ENCODE data around the gene LRRC59.

LRRC59 gene

DNA sequence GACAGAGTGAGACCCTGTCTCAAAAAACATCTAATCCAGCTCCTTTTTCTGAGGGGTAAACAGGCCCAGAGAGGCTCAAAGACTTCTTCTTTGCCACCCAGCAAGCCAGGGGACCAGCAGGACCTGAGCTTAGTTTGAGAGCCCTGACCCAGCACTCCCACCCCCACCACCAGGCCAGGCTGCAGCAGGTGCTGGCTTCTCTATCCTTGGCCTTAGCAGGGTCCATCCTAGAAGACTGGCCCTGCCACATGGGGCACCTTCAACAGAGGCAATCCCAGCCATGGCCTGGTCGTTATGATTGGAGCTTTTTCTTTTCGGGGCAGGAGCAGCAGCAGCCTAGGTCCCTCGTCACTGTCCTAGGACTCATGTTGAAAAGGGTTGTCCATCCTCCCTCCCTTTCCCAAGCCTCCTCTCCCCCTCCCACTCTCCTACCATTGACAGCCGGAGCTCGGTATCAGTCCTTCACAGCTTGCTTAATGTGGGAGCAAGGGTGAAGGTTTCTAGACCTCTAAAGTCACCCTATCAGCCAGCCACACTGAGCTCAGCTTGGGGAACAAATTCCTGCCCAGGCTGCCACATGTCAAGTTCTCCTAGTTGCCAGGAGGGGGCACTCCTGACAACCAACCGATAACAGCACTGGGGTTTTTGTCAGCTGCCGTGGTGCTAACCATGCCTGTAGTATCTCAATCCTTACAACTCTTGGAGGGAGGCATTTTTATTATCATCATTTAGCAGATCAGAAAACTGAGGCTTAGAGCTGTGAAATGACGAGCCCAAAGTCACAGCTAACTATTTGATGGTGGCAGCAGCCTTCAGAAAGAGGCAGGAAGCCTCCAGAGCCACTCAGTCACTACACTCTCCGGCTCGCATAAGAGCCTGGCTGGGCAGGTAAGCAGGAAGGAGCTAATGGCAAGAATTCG lies 35.5 kb downstream of the LRRC59 start:
- DNase-seq (ENCODE audit: low spot score) = peak; percentile 81

GRCh38 chr17:50360486-50361115 lies 36.7 kb downstream of the LRRC59 start:
- DNase-seq (ENCODE audit: low spot score) = no peak

DNA sequence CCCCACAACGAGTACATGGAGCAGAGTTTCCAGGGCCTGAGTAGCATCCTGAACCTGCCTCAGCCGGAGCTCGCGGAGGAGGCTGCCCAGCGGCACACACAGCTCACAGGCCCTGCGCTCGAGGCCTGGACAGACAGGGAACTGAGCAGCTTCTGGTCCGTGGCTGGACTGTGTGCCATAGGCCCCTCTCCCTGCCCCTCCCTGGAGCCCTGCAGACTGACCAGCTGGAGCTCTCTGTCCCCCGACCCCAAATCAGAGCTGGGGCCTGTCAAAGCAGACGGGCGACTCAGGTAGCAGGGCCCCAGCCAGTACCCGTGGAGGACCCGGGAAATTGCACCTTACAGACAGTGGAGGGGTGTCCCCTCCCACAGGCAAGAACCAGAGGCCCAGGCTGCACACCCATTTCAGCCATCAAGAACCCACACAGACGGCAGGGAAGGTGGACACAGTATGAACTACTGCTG lies 37.3 kb downstream of the LRRC59 start:
- DNase-seq (ENCODE audit: low spot score) = no peak

DNA sequence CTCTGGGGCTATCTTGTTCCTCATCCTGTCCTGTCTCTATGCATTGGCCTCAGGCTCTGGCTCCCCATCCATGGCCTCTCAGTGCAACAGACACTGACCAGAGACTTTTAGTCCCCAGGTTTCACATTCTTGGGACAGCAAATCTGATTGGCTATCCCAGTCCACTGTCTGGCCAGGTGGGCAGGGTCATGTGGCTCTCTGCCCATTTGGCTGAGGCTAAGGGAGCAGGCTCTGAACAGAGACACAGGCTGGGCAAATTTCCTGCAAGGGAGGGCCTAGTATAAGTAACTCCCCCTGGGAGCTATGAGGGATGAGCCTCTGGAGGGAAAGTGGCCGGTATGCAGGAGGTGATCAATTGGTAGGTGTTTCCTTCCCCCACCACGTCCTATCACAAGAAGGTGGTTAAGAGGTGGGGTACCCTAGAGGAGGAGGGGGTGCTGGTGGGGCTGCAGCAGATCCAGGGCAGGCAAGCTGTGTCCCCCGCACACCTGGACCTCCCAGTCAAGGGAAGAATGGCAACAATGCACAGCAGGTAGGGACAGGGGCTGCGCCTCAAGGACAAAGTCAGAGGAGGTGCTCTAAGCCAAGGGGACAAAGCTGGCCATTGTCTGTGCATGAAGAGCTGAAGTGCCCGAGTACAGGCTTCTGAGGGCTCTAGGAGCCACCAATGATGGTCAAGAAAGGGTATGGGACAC lies 38.2 kb downstream of the LRRC59 start:
- DNase-seq (ENCODE audit: low spot score) = no peak

GRCh38 chr17:50358177-50358576 lies 39.1 kb downstream of the LRRC59 start:
- no peak for DNase-seq (ENCODE audit: low spot score)

- DNase-seq (ENCODE audit: low spot score) = no peak
Observed at GRCh38 chr17:50356892-50357510, 40.3 kb downstream of the LRRC59 start.

- DNase-seq (ENCODE audit: low spot score) = no peak
Observed at GRCh38 chr17:50356418-50356817, 40.9 kb downstream of the LRRC59 start.

DNA sequence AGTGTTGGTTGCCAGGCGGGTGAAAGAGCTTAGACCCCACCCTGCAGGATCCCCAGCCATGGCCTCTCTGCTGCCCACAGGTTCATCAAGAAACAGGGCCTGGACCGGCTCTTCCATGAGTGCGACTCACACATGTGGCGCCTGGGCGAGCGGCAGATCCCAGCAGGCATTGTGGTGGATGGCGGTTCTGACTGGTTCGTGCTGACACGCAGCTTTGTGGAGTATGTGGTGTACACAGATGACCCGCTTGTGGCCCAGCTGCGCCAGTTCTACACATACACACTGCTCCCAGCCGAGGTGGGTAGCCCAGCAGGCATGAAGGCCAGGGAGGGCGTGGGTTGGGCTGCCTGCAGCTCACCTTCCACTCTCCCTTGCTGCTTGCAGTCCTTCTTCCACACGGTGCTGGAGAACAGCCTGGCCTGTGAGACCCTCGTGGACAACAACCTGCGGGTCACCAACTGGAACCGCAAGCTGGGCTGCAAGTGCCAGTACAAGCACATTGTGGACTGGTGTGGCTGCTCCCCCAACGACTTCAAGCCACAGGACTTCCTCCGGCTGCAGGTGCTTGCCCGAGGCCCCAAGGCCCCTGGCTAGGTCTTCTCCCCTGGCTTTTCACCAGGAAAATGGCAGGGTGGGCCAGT lies 41.5 kb downstream of the LRRC59 start:
- DNase-seq (ENCODE audit: low spot score) = no peak

DNA sequence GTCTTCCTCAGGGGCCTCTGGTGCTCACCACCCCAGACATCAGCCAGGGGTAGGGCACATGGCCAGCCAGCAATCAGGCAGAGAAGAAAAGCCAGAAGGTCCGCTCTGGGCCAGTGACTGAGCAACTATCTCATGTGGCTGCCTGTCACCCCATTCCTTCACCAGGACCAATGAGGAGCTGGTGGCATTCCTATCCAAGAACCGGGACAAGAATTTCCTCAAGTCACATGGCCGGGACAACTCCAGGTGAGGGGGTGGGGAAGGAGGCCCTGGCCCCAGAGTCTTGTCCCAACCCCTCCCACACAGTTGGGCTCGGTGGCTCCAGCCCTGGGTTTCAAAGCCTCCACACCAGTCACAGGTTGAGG lies 42.0 kb downstream of the LRRC59 start:
- no peak for DNase-seq (ENCODE audit: low spot score)

- DNase-seq (ENCODE audit: low spot score) = no peak
Observed at GRCh38 chr17:50354776-50355175, 42.5 kb downstream of the LRRC59 start.

DNA sequence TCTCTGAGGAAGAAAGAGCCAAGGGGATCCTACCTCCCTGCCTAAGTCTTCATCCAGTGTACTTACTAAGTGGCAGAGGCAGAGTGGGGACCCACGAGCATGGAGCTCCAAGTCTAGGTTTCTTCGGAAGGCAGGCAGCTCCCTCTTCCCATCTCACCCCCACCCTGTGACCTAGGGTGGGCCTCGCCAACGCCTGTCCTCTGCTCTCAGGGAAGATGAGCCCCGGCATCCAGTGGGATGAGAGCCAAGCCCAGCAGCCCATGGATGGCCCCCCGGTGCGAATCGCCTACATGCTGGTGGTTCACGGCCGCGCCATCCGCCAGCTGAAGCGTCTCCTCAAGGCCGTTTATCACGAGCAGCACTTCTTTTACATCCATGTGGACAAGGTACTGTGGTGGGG lies 43.1 kb downstream of the LRRC59 start:
- DNase-seq (ENCODE audit: low spot score) = no peak

GRCh38 chr17:50353600-50354195 lies 43.6 kb downstream of the LRRC59 start:
- no peak for DNase-seq (ENCODE audit: low spot score)

GRCh38 chr17:50352693-50353599 lies 44.4 kb downstream of the LRRC59 start:
- DNase-seq (ENCODE audit: low spot score) = no peak

- no peak for DNase-seq (ENCODE audit: low spot score)
Observed at GRCh38 chr17:50352072-50352692, 45.1 kb downstream of the LRRC59 start.

DNA sequence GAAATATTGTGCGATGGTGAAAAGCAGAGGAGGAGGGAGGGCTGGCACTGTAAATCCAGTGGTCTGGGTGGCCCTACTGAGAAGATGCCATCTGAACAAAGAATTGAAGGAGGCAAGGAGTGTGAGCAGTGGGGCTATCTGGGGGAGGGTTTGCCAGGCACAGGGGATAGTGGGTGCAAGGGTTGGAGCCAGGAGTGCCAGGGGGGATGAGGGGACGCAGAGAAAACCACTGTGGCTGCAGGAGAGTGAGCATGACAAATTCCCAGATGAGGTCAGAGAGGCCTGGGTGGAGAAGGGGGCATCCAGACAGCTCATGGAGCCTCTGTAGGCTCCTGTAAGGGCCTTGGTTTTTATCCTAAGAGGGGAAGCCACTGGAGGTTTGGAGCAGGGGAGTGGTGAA lies 46.6 kb downstream of the LRRC59 start:
- DNase-seq (ENCODE audit: low spot score) = no peak

DNA sequence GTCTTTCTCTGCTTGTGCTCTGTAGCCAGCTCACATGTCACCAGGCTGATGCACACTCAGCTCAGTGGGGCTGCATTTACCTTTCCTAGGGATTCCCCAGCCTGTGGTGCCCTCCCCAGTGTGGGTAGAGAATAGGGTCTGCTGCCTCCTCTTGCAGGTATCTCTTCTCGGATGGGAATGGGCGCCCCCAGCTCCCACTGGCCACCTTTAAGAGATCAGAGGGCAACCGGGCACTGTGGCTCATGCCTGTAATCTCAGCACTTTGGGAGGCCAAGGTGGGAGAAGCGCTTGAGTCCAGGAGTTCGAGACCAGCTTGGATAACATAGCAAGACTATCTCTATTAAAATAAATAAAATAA lies 48.1 kb downstream of the LRRC59 start:
- no peak for DNase-seq (ENCODE audit: low spot score)

- no peak for DNase-seq (ENCODE audit: low spot score)
Observed at GRCh38 chr17:50348522-50349242, 48.6 kb downstream of the LRRC59 start.

GRCh38 chr17:50347894-50348291 lies 49.4 kb downstream of the LRRC59 start:
- DNase-seq (ENCODE audit: low spot score) = no peak
